Natural killer cell (primary cell): ENCODE measurements around the gene RAPGEF5. TPM values are rescaled to one million over a fixed set of nuclear protein-coding genes. Genes with fewer than 3 reads are reported as not detected.

Experiments
- ATAC-seq, 3 donors: fragments of 150-1000 bp in 2 of 3; fragments of 200-7000 bp in 1 of 3; cut with Tn5 transposase; 1 replicate in 1 of 3; 2 replicates in 2 of 3; pipeline ENCODE4 v1.10.0; 2021; ENCODE audit warnings: mild to moderate bottlenecking in 2 of 3, moderate library complexity in 2 of 3
- DNase-seq, 2 donors: peaks; one replicate each; pipeline versions ENCODE4 v3.0.0 to v3.0.0-alpha.2; 2013 to 2021; ENCODE audit warnings: mixed read lengths in 1 of 2
- H3K27ac ChIP-seq: one replicate; pipeline ENCODE4 v1.5.1; 2013; ENCODE audit warnings: mild to moderate bottlenecking, low read length
- H3K27me3 ChIP-seq: one replicate; pipeline ENCODE4 v1.6.1; 2013; ENCODE audit warnings: low read length; ENCODE audit not compliant: control insufficient read depth, insufficient read depth
- H3K36me3 ChIP-seq: one replicate; pipeline ENCODE4 v1.6.1; 2013; ENCODE audit warnings: low read length; ENCODE audit not compliant: control insufficient read depth, insufficient read depth
- H3K4me1 ChIP-seq: one replicate; pipeline ENCODE4 v1.6.1; 2013; ENCODE audit warnings: low read length; ENCODE audit not compliant: control insufficient read depth, insufficient read depth
- H3K4me3 ChIP-seq: one replicate; pipeline ENCODE4 v1.5.1; 2013; ENCODE audit warnings: low read length
- H3K9me3 ChIP-seq: one replicate; pipeline ENCODE4 v1.6.1; 2013; ENCODE audit warnings: low read length; ENCODE audit not compliant: control insufficient read depth, insufficient read depth
- H3K27ac Mint-ChIP-seq, 2 donors: one replicate each; pipeline ENCODE4 v1.8.0; 2022; ENCODE audit warnings: mild to moderate bottlenecking in 2 of 2, mixed read lengths in 2 of 2, moderate library complexity in 1 of 2
- H3K27me3 Mint-ChIP-seq, 2 donors: one replicate each; pipeline ENCODE4 v1.8.0; 2022; ENCODE audit warnings: low read depth in 2 of 2, mixed read lengths in 2 of 2
- H3K36me3 Mint-ChIP-seq: one replicate; pipeline ENCODE4 v1.8.0; 2022; ENCODE audit warnings: mixed read lengths
- H3K4me1 Mint-ChIP-seq, 2 donors: one replicate each; pipeline ENCODE4 v1.8.0; 2022; ENCODE audit warnings: mixed read lengths in 2 of 2
- H3K4me3 Mint-ChIP-seq: one replicate; pipeline ENCODE4 v1.8.0; 2022; ENCODE audit warnings: mild to moderate bottlenecking, moderate library complexity, mixed read lengths
- H3K9me3 Mint-ChIP-seq, 2 donors: one replicate each; pipeline ENCODE4 v1.8.0; 2022; ENCODE audit warnings: mixed read lengths in 2 of 2
- WGBS: methylation state at CpG from one replicate; pipeline ENCODE4 v1.1.7; 2013; ENCODE audit warnings: missing lambda C conversion rate; ENCODE audit not compliant: insufficient coverage; 5-methylcytosine and 5-hydroxymethylcytosine counted together
- intact Hi-C: fragments of 100-400 bp; cut with micrococcal nuclease; formaldehyde crosslinking; loops from one replicate; pipeline ENCODE4 v1.14.2; 2022
- total RNA-seq, 4 donors: library from RNA; stranded (reverse); fragments of 120-200 nt in 1 of 4; gene quantifications; one replicate each; pipeline versions ENCODE4 v1.2.3 to v1.2.4, GENCODE V29; 2013 to 2022
- TF ChIP-seq, protein P1 (sequence below): fragments of 200-600 bp; IDR thresholded peaks from one replicate; pipeline ENCODE4 v1.8.0; 2022; ENCODE audit warnings: antibody characterized with exemption

Gene RAPGEF5
- total RNA-seq, 3 donors from 2014 or later (not counting 1 experiment from before 2014, with no cell fraction given): 0.26 to 0.33 TPM; not detected in 1

DNA sequence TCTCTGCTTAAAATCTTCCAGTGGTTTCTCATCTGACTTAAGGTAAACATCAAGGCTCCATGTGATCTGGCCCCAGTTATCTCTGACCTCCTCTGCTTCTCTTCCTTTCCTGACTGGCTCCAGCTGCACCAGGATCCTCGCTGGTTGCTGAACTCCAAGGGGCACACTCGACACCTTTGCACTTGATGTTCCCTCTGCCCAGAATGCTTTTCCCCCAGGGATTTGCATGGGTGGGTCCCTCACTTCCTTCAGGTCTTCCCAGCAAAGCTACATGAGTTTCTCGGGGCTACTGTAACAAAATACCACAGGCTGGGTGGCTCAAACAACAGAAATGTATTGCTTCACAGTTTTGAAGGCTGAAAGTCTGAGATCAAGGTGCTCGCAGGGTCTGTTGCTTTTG, 245.3 kb downstream of the RAPGEF5 start:
- Histone ChIP-seq H3K36me3 (no peaks in the 10 kb centered on the region), H3K27me3 (no peaks in the 10 kb centered on the region), H3K9me3 (no peaks in the 10 kb centered on the region), H3K27ac (no peak overlapping the region), H3K4me3 (no peak overlapping the region), H3K4me1 (no peaks in the 10 kb centered on the region)
- TF ChIP-seq, protein P1, sequence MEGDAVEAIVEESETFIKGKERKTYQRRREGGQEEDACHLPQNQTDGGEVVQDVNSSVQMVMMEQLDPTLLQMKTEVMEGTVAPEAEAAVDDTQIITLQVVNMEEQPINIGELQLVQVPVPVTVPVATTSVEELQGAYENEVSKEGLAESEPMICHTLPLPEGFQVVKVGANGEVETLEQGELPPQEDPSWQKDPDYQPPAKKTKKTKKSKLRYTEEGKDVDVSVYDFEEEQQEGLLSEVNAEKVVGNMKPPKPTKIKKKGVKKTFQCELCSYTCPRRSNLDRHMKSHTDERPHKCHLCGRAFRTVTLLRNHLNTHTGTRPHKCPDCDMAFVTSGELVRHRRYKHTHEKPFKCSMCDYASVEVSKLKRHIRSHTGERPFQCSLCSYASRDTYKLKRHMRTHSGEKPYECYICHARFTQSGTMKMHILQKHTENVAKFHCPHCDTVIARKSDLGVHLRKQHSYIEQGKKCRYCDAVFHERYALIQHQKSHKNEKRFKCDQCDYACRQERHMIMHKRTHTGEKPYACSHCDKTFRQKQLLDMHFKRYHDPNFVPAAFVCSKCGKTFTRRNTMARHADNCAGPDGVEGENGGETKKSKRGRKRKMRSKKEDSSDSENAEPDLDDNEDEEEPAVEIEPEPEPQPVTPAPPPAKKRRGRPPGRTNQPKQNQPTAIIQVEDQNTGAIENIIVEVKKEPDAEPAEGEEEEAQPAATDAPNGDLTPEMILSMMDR: no peak
- DNase-seq (no peak), ATAC-seq (no peak)
- H3K9me3 Mint-ChIP-seq: no peaks in the 10 kb centered on the region
- no peak overlapping the region for H3K4me3 Mint-ChIP-seq
- no peak overlapping the region for H3K27ac Mint-ChIP-seq
- H3K27me3 Mint-ChIP-seq: peaks cover 0 to 9% of the 10 kb centered on the region in 2 donors
- H3K36me3 Mint-ChIP-seq: no peaks in the 10 kb centered on the region
- intact Hi-C loops: loop anchor here (5.0 kb wide), 1 partner anchor 946 kb away; no protein-coding TSS in a partner anchor
- H3K4me1 Mint-ChIP-seq: no peaks in the 10 kb centered on the region
- 76% methylated on average over 4 of the region's 4 CpGs for WGBS

DNA sequence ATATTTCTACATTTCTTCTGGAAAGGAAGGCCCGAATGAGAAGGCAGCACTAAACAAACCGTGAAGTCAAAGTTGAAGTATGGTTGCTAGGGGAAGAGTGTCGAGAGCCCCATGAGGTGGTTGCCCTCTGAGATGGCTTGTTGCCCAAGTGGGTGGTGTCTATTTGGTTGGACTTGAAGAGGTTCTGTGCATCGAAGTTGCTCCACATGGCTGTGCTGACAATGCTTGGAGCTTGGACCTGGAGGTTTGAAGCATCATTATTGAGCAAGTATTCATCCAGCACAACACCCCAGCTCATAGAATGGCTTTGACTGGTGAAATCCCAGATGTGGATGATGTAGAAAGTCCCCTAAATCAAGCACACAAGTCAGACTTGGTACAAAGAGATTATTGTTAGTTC, 246.1 kb downstream of the RAPGEF5 start:
- no peaks in the 10 kb centered on the region for H3K36me3 Mint-ChIP-seq
- no peak overlapping the region for H3K4me3 Mint-ChIP-seq
- ATAC-seq (no peak), DNase-seq (no peak)
- Histone ChIP-seq H3K27ac (no peak overlapping the region), H3K9me3 (no peaks in the 10 kb centered on the region), H3K36me3 (no peaks in the 10 kb centered on the region), H3K4me3 (no peak overlapping the region), H3K4me1 (no peaks in the 10 kb centered on the region), H3K27me3 (no peaks in the 10 kb centered on the region)
- TF ChIP-seq, protein P1: no peak
- no peaks in the 10 kb centered on the region for H3K4me1 Mint-ChIP-seq
- 86% methylated on average over 4 of the region's 4 CpGs for WGBS
- H3K9me3 Mint-ChIP-seq: no peaks in the 10 kb centered on the region
- H3K27ac Mint-ChIP-seq: no peak overlapping the region
- intact Hi-C loops: loop anchor here (1.0 to 5.0 kb wide), 3 partner anchors 378 to 946 kb away; partner anchors contain the start of gene STEAP1B
- H3K27me3 Mint-ChIP-seq: peaks cover 0 to 9% of the 10 kb centered on the region in 2 donors

DNA sequence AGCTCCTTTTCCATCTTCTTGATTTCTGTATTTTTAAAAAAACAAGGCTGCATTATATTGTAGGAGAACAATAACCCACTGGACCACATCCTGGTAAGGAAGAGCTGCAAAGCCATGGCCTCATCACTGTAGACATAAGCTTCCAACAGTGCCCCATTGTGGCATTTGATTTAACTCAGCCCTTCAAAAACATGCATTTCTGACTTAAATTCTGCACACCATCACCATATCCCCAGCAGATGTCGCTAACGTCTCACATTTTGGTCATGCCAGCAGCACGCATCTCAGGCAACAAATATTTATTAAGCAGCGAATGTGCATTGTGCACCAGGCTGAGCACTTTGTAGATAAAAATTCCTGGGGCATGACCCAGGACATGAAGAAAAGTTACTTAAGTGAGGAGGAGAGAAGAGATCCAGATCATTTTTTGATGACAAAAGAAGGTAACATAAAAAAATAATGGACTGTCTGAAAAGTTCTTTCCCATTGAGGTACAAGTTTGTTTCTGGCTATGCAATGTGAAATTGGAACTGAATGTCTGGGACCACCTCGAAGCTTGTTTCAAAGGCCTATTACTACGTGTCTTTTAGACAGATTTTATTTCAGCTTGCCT, 246.6 kb downstream of the RAPGEF5 start:
- H3K27me3 ChIP-seq: no peaks in the 10 kb centered on the region
- Mint-ChIP-seq H3K36me3 (no peaks in the 10 kb centered on the region), H3K4me1 (no peaks in the 10 kb centered on the region), H3K4me3 (no peak overlapping the region), H3K27me3 (peaks cover 0 to 9% of the 10 kb centered on the region in 2 donors), H3K9me3 (no peaks in the 10 kb centered on the region), H3K27ac (no peak overlapping the region)
- 17% methylated on average over 6 of the region's 6 CpGs for WGBS
- no peaks in the 10 kb centered on the region for H3K4me1 ChIP-seq
- H3K36me3 ChIP-seq: no peaks in the 10 kb centered on the region
- intact Hi-C loops: loop anchor here (1.0 to 5.0 kb wide), 3 partner anchors 379 to 947 kb away; partner anchors contain the start of gene STEAP1B
- H3K4me3 ChIP-seq: no peak overlapping the region
- ATAC-seq (peak; percentile 80 to 89 (median 82)), DNase-seq (peak; percentile 50 to 88)
- no peaks in the 10 kb centered on the region for H3K9me3 ChIP-seq
- TF ChIP-seq, protein P1: peak; percentile 81
- no peak overlapping the region for H3K27ac ChIP-seq
